H9 (cell line): ENCODE measurements around the gene CBFA2T2. TPM values are rescaled to one million over a fixed set of nuclear protein-coding genes. Genes with fewer than 3 reads are reported as not detected.
"Not testable (repeated sequence)": the region's sequence is repeated elsewhere in the genome, so short reads cannot be mapped to it uniquely, and the experiment has no call there.

ENCODE experiments used
- DNase-seq: peaks from one replicate; pipeline ENCODE4 v3.0.0-alpha.2; 2017
- H2AFZ ChIP-seq: one replicate; pipeline ENCODE4 v1.6.1; 2013; ENCODE audit warnings: mild to moderate bottlenecking, low read length, control low read depth, moderate library complexity
- H2AK5ac ChIP-seq: 2 replicates; pipeline ENCODE4 v1.6.1; 2013; ENCODE audit warnings: low read length, control low read depth, mixed read lengths; ENCODE audit not compliant: insufficient read length
- H2BK120ac ChIP-seq: one replicate; pipeline ENCODE4 v1.6.1; 2013; ENCODE audit warnings: low read depth, mild to moderate bottlenecking, low read length, control low read depth, inconsistent platforms; ENCODE audit not compliant: poor library complexity, severe bottlenecking
- H2BK12ac ChIP-seq: 2 replicates; pipeline ENCODE4 v1.6.1; 2013; ENCODE audit warnings: low read length, control low read depth, mixed read lengths, low read depth; ENCODE audit not compliant: insufficient read length
- H2BK15ac ChIP-seq: 2 replicates; pipeline ENCODE4 v1.6.1; 2013; ENCODE audit warnings: low read depth, low read length, control low read depth
- H2BK20ac ChIP-seq: one replicate; pipeline ENCODE4 v1.6.1; 2013; ENCODE audit warnings: low read depth, mild to moderate bottlenecking, low read length, control low read depth, inconsistent platforms; ENCODE audit not compliant: poor library complexity, severe bottlenecking
- H2BK5ac ChIP-seq: 2 replicates; pipeline ENCODE4 v1.6.1; 2013; ENCODE audit warnings: low read length, control low read depth, mixed read lengths; ENCODE audit not compliant: insufficient read length
- H3K14ac ChIP-seq: 2 replicates; pipeline ENCODE4 v1.6.1; 2013; ENCODE audit warnings: low read length, control low read depth; ENCODE audit not compliant: insufficient read depth
- H3K18ac ChIP-seq: 2 replicates; pipeline ENCODE4 v1.6.1; 2013; ENCODE audit warnings: low read depth, mild to moderate bottlenecking, mixed read lengths, low read length, control low read depth; ENCODE audit not compliant: insufficient read length
- H3K23ac ChIP-seq: 2 replicates; pipeline ENCODE4 v1.6.1; 2013; ENCODE audit warnings: low read length, control low read depth, mixed read lengths, low read depth; ENCODE audit not compliant: insufficient read length
- H3K23me2 ChIP-seq: 2 replicates; pipeline ENCODE4 v1.6.1; 2013; ENCODE audit warnings: low read depth, mild to moderate bottlenecking, mixed read lengths, low read length, control low read depth; ENCODE audit not compliant: insufficient read length, poor library complexity, severe bottlenecking
- H3K27ac ChIP-seq: 2 replicates; pipeline ENCODE4 v1.5.1; 2013; ENCODE audit warnings: low read length, control low read depth, mixed read lengths, low read depth; ENCODE audit not compliant: insufficient read length
- H3K27me3 ChIP-seq: 2 replicates; pipeline ENCODE4 v1.6.1; 2013; ENCODE audit warnings: low read length, control low read depth, inconsistent platforms; ENCODE audit not compliant: insufficient read depth
- H3K4ac ChIP-seq: 2 replicates; pipeline ENCODE4 v1.6.1; 2013; ENCODE audit warnings: low read depth, mild to moderate bottlenecking, control low read depth, inconsistent platforms, low read length, moderate library complexity
- H3K4me1 ChIP-seq: 2 replicates; pipeline ENCODE4 v1.6.1; 2013; ENCODE audit warnings: low read length, control low read depth, inconsistent platforms; ENCODE audit not compliant: insufficient read depth
- H3K4me2 ChIP-seq: 2 replicates; pipeline ENCODE4 v1.6.1; 2013; ENCODE audit warnings: low read length, control low read depth, mixed read lengths; ENCODE audit not compliant: insufficient read length, insufficient read depth
- H3K56ac ChIP-seq: 2 replicates; pipeline ENCODE4 v1.6.1; 2013; ENCODE audit warnings: low read depth, mild to moderate bottlenecking, mixed read lengths, low read length, control low read depth; ENCODE audit not compliant: insufficient read length
- H3K79me1 ChIP-seq: 2 replicates; pipeline ENCODE4 v1.6.1; 2013; ENCODE audit warnings: low read depth, mild to moderate bottlenecking, moderate library complexity, low read length, control low read depth, inconsistent platforms; ENCODE audit not compliant: insufficient read depth, poor library complexity, severe bottlenecking
- H3K79me2 ChIP-seq: 2 replicates; pipeline ENCODE4 v1.6.1; 2013; ENCODE audit warnings: low read length, control low read depth, inconsistent platforms; ENCODE audit not compliant: insufficient read depth
- H3K9ac ChIP-seq: 2 replicates; pipeline ENCODE4 v1.6.1; 2013; ENCODE audit warnings: low read length, control low read depth, mixed read lengths; ENCODE audit not compliant: insufficient read length; ENCODE audit errors: extremely low read depth
- H3K9me3 ChIP-seq: one replicate; pipeline ENCODE4 v1.6.1; 2013; ENCODE audit warnings: low read depth, low read length, inconsistent platforms; ENCODE audit not compliant: control insufficient read depth
- H3T11ph ChIP-seq: one replicate; pipeline ENCODE4 v1.6.1; 2013; ENCODE audit warnings: mild to moderate bottlenecking, low read length, control low read depth, inconsistent platforms
- H4K20me1 ChIP-seq: one replicate; pipeline ENCODE4 v1.6.1; 2013; ENCODE audit not compliant: control insufficient read depth, insufficient read length, insufficient read depth
- H4K5ac ChIP-seq: 2 replicates; pipeline ENCODE4 v1.6.1; 2013; ENCODE audit warnings: low read depth, mild to moderate bottlenecking, mixed read lengths, low read length, control low read depth; ENCODE audit not compliant: insufficient read length
- H4K8ac ChIP-seq: replicated peaks from 2 replicates; pipeline ENCODE4 v1.6.1; 2013; ENCODE audit warnings: low read length, control low read depth, mixed read lengths, low read depth; ENCODE audit not compliant: insufficient read length
- H4K91ac ChIP-seq: 2 replicates; pipeline ENCODE4 v1.6.1; 2013; ENCODE audit warnings: low read depth, mild to moderate bottlenecking, moderate library complexity, mixed read lengths, low read length, control low read depth; ENCODE audit not compliant: insufficient read length
- H3K27ac Mint-ChIP-seq, 3 experiments: 2 replicates in 2 of 3; 3 replicates in 1 of 3; pipeline ENCODE4 v1.8.0; 2020 to 2021; ENCODE audit warnings: mixed read lengths in 3 of 3, mild to moderate bottlenecking in 1 of 3, moderate library complexity in 1 of 3
- H3K27me3 Mint-ChIP-seq: 2 replicates; pipeline ENCODE4 v1.8.0; 2021; ENCODE audit warnings: low read depth, mild to moderate bottlenecking, moderate library complexity, mixed read lengths
- H3K36me3 Mint-ChIP-seq, 3 experiments: 2 replicates in 2 of 3; 3 replicates in 1 of 3; pipeline ENCODE4 v1.8.0; 2020 to 2021; ENCODE audit warnings: low read depth in 3 of 3, mixed read lengths in 3 of 3; ENCODE audit not compliant: insufficient read depth in 1 of 3
- H3K4me1 Mint-ChIP-seq, 2 experiments: 2 replicates each; pipeline ENCODE4 v1.8.0; 2020; ENCODE audit warnings: mixed read lengths in 2 of 2
- H3K4me3 Mint-ChIP-seq, 2 experiments: 2 replicates in 1 of 2; 3 replicates in 1 of 2; pipeline ENCODE4 v1.8.0; 2020 to 2021; ENCODE audit warnings: mild to moderate bottlenecking in 2 of 2, mixed read lengths in 2 of 2, moderate library complexity in 1 of 2
- H3K9me3 Mint-ChIP-seq, 2 experiments: 2 replicates in 1 of 2; 3 replicates in 1 of 2; pipeline ENCODE4 v1.8.0; 2020; ENCODE audit warnings: mild to moderate bottlenecking in 2 of 2, mixed read lengths in 2 of 2, moderate library complexity in 1 of 2
- CTCF ChIP-seq: fragments of 200-600 bp; sonication (generic); conservative IDR thresholded peaks from 3 replicates; pipeline ENCODE4 v1.8.0; 2021; ENCODE audit warnings: antibody characterized with exemption, mild to moderate bottlenecking
- WGBS: extraction: QIAGEN DNeasy Blood & Tissue Kit; methylation state at CpG from one replicate; pipeline ENCODE4 v1.1.7; 2013; ENCODE audit warnings: missing lambda C conversion rate, low lambda C conversion rate, mixed read lengths; ENCODE audit not compliant: insufficient read length; ENCODE audit errors: extremely low coverage; 5-methylcytosine and 5-hydroxymethylcytosine counted together
- total RNA-seq: library from RNA; stranded (reverse); gene quantifications from 2 replicates; pipeline ENCODE4 v1.2.1, GENCODE V29; 2021

CBFA2T2 gene
- total RNA-seq, 1 experiment from 2014 or later = 11.2 TPM

GRCh38 chr20:33560026-33560425 lies 70.1 kb downstream of the CBFA2T2 start:
- H3K9ac ChIP-seq = no peak overlapping the region
- H4K20me1 ChIP-seq = no peaks in the 10 kb centered on the region
- H3K56ac ChIP-seq = no peak overlapping the region
- H2BK5ac ChIP-seq = no peak overlapping the region
- no peak overlapping the region for H3K4me3 Mint-ChIP-seq
- H4K8ac ChIP-seq = no peak overlapping the region
- DNase-seq = no peak
- H2AFZ ChIP-seq = no peak overlapping the region
- no peak overlapping the region for H2BK15ac ChIP-seq
- H2BK12ac ChIP-seq = no peak overlapping the region
- no peaks in the 10 kb centered on the region for H3K27me3 ChIP-seq
- peaks cover 8% of the 10 kb centered on the region for H3K27me3 Mint-ChIP-seq
- no peak overlapping the region for H3K27ac Mint-ChIP-seq
- H3K4me1 Mint-ChIP-seq = peaks cover 8 to 14% of the 10 kb centered on the region in 2 experiments
- no peaks in the 10 kb centered on the region for H3K79me1 ChIP-seq
- no peak for TF ChIP-seq CTCF
- H3K79me2 ChIP-seq = no peaks in the 10 kb centered on the region
- no peak overlapping the region for H4K91ac ChIP-seq
- H2BK20ac ChIP-seq = no peak overlapping the region
- no peaks in the 10 kb centered on the region for H3K9me3 ChIP-seq
- no peaks in the 10 kb centered on the region for H3K9me3 Mint-ChIP-seq
- H3K36me3 Mint-ChIP-seq = peaks cover 3 to 13% (median 4%) of the 10 kb centered on the region in 3 experiments; a peak in 4 of 7 replicates
- no peak overlapping the region for H3K14ac ChIP-seq
- H3T11ph ChIP-seq = no peak overlapping the region
- no peak overlapping the region for H3K23ac ChIP-seq
- no peak overlapping the region for H3K4me2 ChIP-seq
- no peak overlapping the region for H2BK120ac ChIP-seq
- H4K5ac ChIP-seq = no peak overlapping the region
- no peak overlapping the region for H3K18ac ChIP-seq
- no peak overlapping the region for H3K4ac ChIP-seq
- no peak overlapping the region for H3K27ac ChIP-seq
- H3K23me2 ChIP-seq = no peaks in the 10 kb centered on the region
- H2AK5ac ChIP-seq = no peak overlapping the region
- no peaks in the 10 kb centered on the region for H3K4me1 ChIP-seq
- WGBS = no CpG with 5 or more reads among the region's 2 CpGs

GRCh38 chr20:33561053-33561452 lies 71.2 kb downstream of the CBFA2T2 start:
- not testable (repeated sequence) for H3K18ac ChIP-seq, H3K23ac ChIP-seq, H3K4ac ChIP-seq, H4K5ac ChIP-seq, H3K9me3 Mint-ChIP-seq, H3K56ac ChIP-seq, H3T11ph ChIP-seq, H2AK5ac ChIP-seq, H3K27me3 ChIP-seq, H3K4me1 ChIP-seq, H3K9ac ChIP-seq, H3K79me1 ChIP-seq, H2BK15ac ChIP-seq, H4K20me1 ChIP-seq, H4K91ac ChIP-seq, H2BK12ac ChIP-seq, H3K79me2 ChIP-seq, H2BK120ac ChIP-seq, H3K4me3 Mint-ChIP-seq, H3K9me3 ChIP-seq, H3K27ac ChIP-seq, DNase-seq, H3K4me2 ChIP-seq, H2AFZ ChIP-seq, H2BK5ac ChIP-seq, H3K14ac ChIP-seq, H3K23me2 ChIP-seq, H2BK20ac ChIP-seq, H3K27ac Mint-ChIP-seq, H4K8ac ChIP-seq
- no CpG with 5 or more reads among the region's 6 CpGs for WGBS
- peaks cover 19% of the 10 kb centered on the region for H3K27me3 Mint-ChIP-seq
- H3K4me1 Mint-ChIP-seq = peaks cover 5 to 10% of the 10 kb centered on the region in 2 experiments
- peaks cover 3 to 13% (median 4%) of the 10 kb centered on the region in 3 experiments; a peak in 4 of 7 replicates for H3K36me3 Mint-ChIP-seq
